ENCODE results near the gene LZTR1. TPM values are rescaled to one million over a fixed set of nuclear protein-coding genes. Genes with fewer than 3 reads are reported as not detected.
"Not testable (repeated sequence)": the region's sequence is repeated elsewhere in the genome, so short reads cannot be mapped to it uniquely, and the experiment has no call there.

Gene LZTR1
- total RNA-seq, 4 donors from 2014 or later: 40.2 to 90.5 (median 59.3) TPM

GRCh38 chr22:21034989-21035388, 52.9 kb downstream of the LZTR1 start:
- WGBS, 2 donors (ENCODE audit: low coverage in 1 of 2): 86 to 92% methylated on average over 3 of the region's 3 CpGs
- Histone ChIP-seq H3K27me3 (peaks cover 25% of the 10 kb centered on the region), H3K4me3 (no peak overlapping the region), H3K4me1 (peaks cover 7 to 9% (median 7%) of the 10 kb centered on the region in 4 donors), H3K9me3 (no peaks in the 10 kb centered on the region), H3K27ac (no peak overlapping the region), H3K36me3 (no peaks in the 10 kb centered on the region)
- in situ Hi-C loops (cut with MboI; ENCODE audit: low pct_ligation_motif_present in 1 of 4, low pct_unique_long_range_greater_than_20kb in 1 of 4, low sequenced_read_pairs in 3 of 4): no loop called here
- DNase-seq: no peak
- intact Hi-C loops (cut with DNase I; ENCODE audit: low total_unique reads): no loop called here
- TF ChIP-seq POLR2AphosphoS5 (IDR thresholded peaks at IDR 0.05): no peak
- TF ChIP-seq EP300 (IDR thresholded peaks at IDR 0.05; ENCODE audit: low read depth): no peak
- TF ChIP-seq POLR2A (IDR thresholded peaks at IDR 0.05): no peak
- TF ChIP-seq CTCF (IDR thresholded peaks at IDR 0.05): no peak

- TF ChIP-seq POLR2AphosphoS5 (IDR thresholded peaks at IDR 0.05): no peak
- TF ChIP-seq EP300 (IDR thresholded peaks at IDR 0.05; ENCODE audit: low read depth): no peak
- TF ChIP-seq POLR2A (IDR thresholded peaks at IDR 0.05): no peak
- WGBS, 2 donors (ENCODE audit: low coverage in 1 of 2): 34% methylated on average over 2 of the region's 2 CpGs; no CpG with 5 or more reads in 1 of the 2 donors
Measured at GRCh38 chr22:21038405-21038804, 56.3 kb downstream of the LZTR1 start.

GRCh38 chr22:21039158-21039557, 57.1 kb downstream of the LZTR1 start:
- 83% methylated on average over 5 of the region's 5 CpGs; no CpG with 5 or more reads in 1 of the 2 donors for WGBS, 2 donors (ENCODE audit: low coverage in 1 of 2)
- H3K36me3 ChIP-seq; in situ Hi-C loops (cut with MboI; ENCODE audit: low pct_ligation_motif_present in 1 of 4, low pct_unique_long_range_greater_than_20kb in 1 of 4, low sequenced_read_pairs in 3 of 4); intact Hi-C loops (cut with DNase I; ENCODE audit: low total_unique reads); H3K9me3 ChIP-seq; DNase-seq; H3K27ac ChIP-seq; H3K4me3 ChIP-seq; H3K27me3 ChIP-seq; H3K4me1 ChIP-seq: not testable (repeated sequence)

More at GRCh38 chr22:21038405-21038804, 56.3 kb downstream of the LZTR1 start:
- peak overlapping the region in 3 of 4 donors; percentile 21 to 52 (median 36) for H3K27ac ChIP-seq
- H3K27me3 ChIP-seq: no peaks in the 10 kb centered on the region
- peaks cover 0 to under 1% (median 0%) of the 10 kb centered on the region in 4 donors for H3K4me1 ChIP-seq
- H3K9me3 ChIP-seq: no peaks in the 10 kb centered on the region
- no peaks in the 10 kb centered on the region for H3K36me3 ChIP-seq
- no peak overlapping the region for H3K4me3 ChIP-seq
- intact Hi-C loops (cut with DNase I; ENCODE audit: low total_unique reads): no loop called here
- no peak for DNase-seq
- in situ Hi-C loops (cut with MboI; ENCODE audit: low pct_ligation_motif_present in 1 of 4, low pct_unique_long_range_greater_than_20kb in 1 of 4, low sequenced_read_pairs in 3 of 4): no loop called here

- TF ChIP-seq CTCF (IDR thresholded peaks at IDR 0.05) (no peak), POLR2AphosphoS5 (IDR thresholded peaks at IDR 0.05) (no peak), POLR2A (IDR thresholded peaks at IDR 0.05) (no peak), EP300 (IDR thresholded peaks at IDR 0.05; ENCODE audit: low read depth) (no peak)
- intact Hi-C loops (cut with DNase I; ENCODE audit: low total_unique reads): no loop called here
- WGBS, 2 donors (ENCODE audit: low coverage in 1 of 2): 40 to 89% methylated on average over 1 to 4 of the region's 4 CpGs
- no peak overlapping the region for H3K4me3 ChIP-seq
- H3K4me1 ChIP-seq: peaks cover 9 to 27% (median 21%) of the 10 kb centered on the region in 4 donors
- no peak overlapping the region for H3K27ac ChIP-seq
- H3K9me3 ChIP-seq: no peaks in the 10 kb centered on the region
- DNase-seq: no peak
- in situ Hi-C loops (cut with MboI; ENCODE audit: low pct_ligation_motif_present in 1 of 4, low pct_unique_long_range_greater_than_20kb in 1 of 4, low sequenced_read_pairs in 3 of 4): no loop called here
- H3K36me3 ChIP-seq: no peaks in the 10 kb centered on the region
- H3K27me3 ChIP-seq: peaks cover 15% of the 10 kb centered on the region
Measured at GRCh38 chr22:21041937-21042336, 59.8 kb downstream of the LZTR1 start.

- TF ChIP-seq POLR2AphosphoS5 (IDR thresholded peaks at IDR 0.05) (no peak), CTCF (IDR thresholded peaks at IDR 0.05) (no peak), POLR2A (IDR thresholded peaks at IDR 0.05) (no peak), EP300 (IDR thresholded peaks at IDR 0.05; ENCODE audit: low read depth) (no peak)
- WGBS, 2 donors (ENCODE audit: low coverage in 1 of 2): 64 to 78% methylated on average over 4 to 6 of the region's 6 CpGs
- H3K27me3 ChIP-seq: peaks cover 15% of the 10 kb centered on the region
- intact Hi-C loops (cut with DNase I; ENCODE audit: low total_unique reads) (no loop called here), in situ Hi-C loops (cut with MboI; ENCODE audit: low pct_ligation_motif_present in 1 of 4, low pct_unique_long_range_greater_than_20kb in 1 of 4, low sequenced_read_pairs in 3 of 4) (no loop called here)
- peak; percentile 35 for DNase-seq
- H3K27ac ChIP-seq: peak overlapping the region in 1 of 4 donors; percentile 75
- no peaks in the 10 kb centered on the region for H3K36me3 ChIP-seq
- no peaks in the 10 kb centered on the region for H3K9me3 ChIP-seq
- no peak overlapping the region for H3K4me3 ChIP-seq
- peaks cover 9 to 27% (median 21%) of the 10 kb centered on the region in 4 donors for H3K4me1 ChIP-seq
Measured at GRCh38 chr22:21042978-21043859, 61.1 kb downstream of the LZTR1 start.

All from transverse colon (tissue), 4 donors.